ENCODE measurements around the gene BTBD16.

BTBD16 gene

GRCh38 chr10:122376364-122376961 lies 105.4 kb downstream of the BTBD16 start:
- DNase-seq, result no peak

GRCh38 chr10:122379041-122379440 lies 107.9 kb downstream of the BTBD16 start:
- DNase-seq, result no peak

- DNase-seq, result no peak
Measured at GRCh38 chr10:122379537-122379936, 108.4 kb downstream of the BTBD16 start.

DNA sequence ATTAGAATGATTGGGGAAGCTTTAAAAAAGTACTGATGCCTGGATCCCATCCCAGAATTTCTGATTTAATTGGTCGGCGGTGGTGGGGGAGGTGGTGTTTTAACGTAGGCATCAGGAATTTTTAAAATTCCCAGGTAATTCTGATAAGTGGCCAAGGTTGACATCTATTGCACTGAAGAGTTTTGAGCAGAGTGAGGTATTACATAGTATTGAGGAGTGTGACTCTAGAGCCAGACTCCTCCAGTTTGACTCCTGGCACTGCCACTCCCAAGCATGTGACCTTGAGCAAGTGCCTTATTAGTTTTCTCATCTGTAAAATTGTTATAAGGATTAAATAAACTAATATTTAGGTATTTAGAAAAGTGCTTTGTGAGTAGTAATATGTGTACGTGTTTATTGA lies 109.6 kb downstream of the BTBD16 start:
- DNase-seq, result no peak

DNA sequence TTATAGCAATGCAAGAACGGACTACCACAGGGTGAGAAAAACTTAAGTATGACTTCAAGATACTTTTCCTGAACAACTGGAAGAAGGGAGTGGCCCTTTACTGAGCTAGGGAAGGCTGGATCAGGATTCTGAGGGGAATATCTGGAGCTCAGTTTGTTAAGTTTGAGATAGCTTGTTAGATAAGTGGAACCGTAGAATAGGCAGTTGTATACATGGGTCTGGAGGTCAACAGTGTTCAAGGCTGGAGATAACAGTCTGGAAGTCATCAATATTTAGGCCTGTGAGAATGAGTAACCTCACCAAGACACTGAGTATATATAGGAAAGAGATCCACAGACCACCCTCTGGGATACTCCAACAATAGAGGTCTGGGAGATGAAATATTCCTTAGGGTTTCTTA lies 110.6 kb downstream of the BTBD16 start:
- no peak for DNase-seq

- DNase-seq, result no peak
Measured at GRCh38 chr10:122386514-122386913, 115.4 kb downstream of the BTBD16 start.

DNA sequence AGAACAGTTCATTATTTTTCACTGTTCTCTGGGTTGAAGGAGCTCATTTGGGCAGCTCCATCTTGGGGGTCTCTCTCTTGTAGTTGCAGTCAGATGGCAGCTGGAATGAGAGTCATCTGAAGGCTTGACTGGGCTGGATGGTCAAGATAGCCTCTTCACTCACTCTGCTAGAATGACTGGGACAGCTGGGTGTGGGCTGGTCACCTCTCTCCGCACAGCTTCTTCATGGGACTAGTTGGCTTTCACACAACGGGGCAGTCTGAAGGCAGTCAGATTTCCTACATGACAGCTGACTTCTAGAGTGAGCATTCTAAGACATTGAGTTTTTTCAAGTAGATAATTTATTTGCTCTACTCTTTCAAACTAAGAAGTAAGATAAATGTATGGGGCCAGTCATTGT lies 116.5 kb downstream of the BTBD16 start:
- no peak for DNase-seq
